HEK293T (cell line): ENCODE results near the gene WDR82.

Experiments used
- CTCF ChIA-PET: fragments of 350-600 bp; formaldehyde crosslinking; extraction: SDS; loops from one replicate; lab custom pipeline; 2021; ENCODE audit warnings: antibody characterized with exemption, inconsistent platforms; lab: Yijun Ruan, JAX
- POLR2A ChIA-PET: fragments of 350-600 bp; formaldehyde crosslinking; extraction: SDS; loops from one replicate; lab custom pipeline; 2020; ENCODE audit warnings: antibody characterized with exemption, inconsistent platforms; lab: Yijun Ruan, JAX
- DNase-seq: peaks from one replicate; pipeline ENCODE4 v3.0.0; 2012; ENCODE audit warnings: mixed read lengths; ENCODE audit errors: extremely low spot score
- ARNT ChIP-seq: fragments of 450-650 bp; IDR thresholded peaks from 2 replicates; pipeline ENCODE4 v1.6.1; 2017; ENCODE audit warnings: mild to moderate bottlenecking
- BHLHE40 ChIP-seq: fragments of 450-650 bp; IDR thresholded peaks from 2 replicates; pipeline ENCODE4 v1.6.1; 2016; ENCODE audit warnings: mild to moderate bottlenecking, moderate library complexity, borderline replicate concordance
- CTBP1 ChIP-seq: fragments of 450-650 bp; IDR thresholded peaks from 2 replicates; pipeline ENCODE4 v1.6.1; 2016; ENCODE audit warnings: borderline replicate concordance
- ELF4 ChIP-seq: fragments of 450-650 bp; IDR thresholded peaks from 2 replicates; pipeline ENCODE4 v1.6.1; 2017; ENCODE audit warnings: antibody characterized with exemption
- FOXA1 ChIP-seq: fragments of 450-650 bp; IDR thresholded peaks from 2 replicates; pipeline ENCODE4 v1.6.1; 2016; ENCODE audit warnings: mild to moderate bottlenecking
- FOXK2 ChIP-seq: fragments of 450-650 bp; IDR thresholded peaks from 2 replicates; pipeline ENCODE4 v1.6.1; 2016; ENCODE audit warnings: mild to moderate bottlenecking
- FOXM1 ChIP-seq: fragments of 450-650 bp; IDR thresholded peaks from 2 replicates; pipeline ENCODE4 v1.6.1; 2017; ENCODE audit warnings: mild to moderate bottlenecking, borderline replicate concordance
- HDGF ChIP-seq: fragments of 450-650 bp; IDR thresholded peaks from 2 replicates; pipeline ENCODE4 v1.6.1; 2017; ENCODE audit warnings: antibody characterized with exemption, borderline replicate concordance
- L3MBTL2 ChIP-seq: fragments of 450-650 bp; conservative IDR thresholded peaks from 2 replicates; pipeline ENCODE4 v1.6.1; 2016; ENCODE audit warnings: mild to moderate bottlenecking
- LEF1 ChIP-seq: fragments of 450-650 bp; IDR thresholded peaks from 2 replicates; pipeline ENCODE4 v1.6.1; 2017; ENCODE audit warnings: mild to moderate bottlenecking, borderline replicate concordance
- NFRKB ChIP-seq: fragments of 450-650 bp; IDR thresholded peaks from 2 replicates; pipeline ENCODE4 v1.6.1; 2016; ENCODE audit warnings: mild to moderate bottlenecking, moderate library complexity
- SP1 ChIP-seq: fragments of 450-650 bp; IDR thresholded peaks from 2 replicates; pipeline ENCODE4 v1.6.1; 2017
- SUZ12 ChIP-seq: fragments of 450-650 bp; IDR thresholded peaks from 2 replicates; pipeline ENCODE4 v1.6.1; 2016; ENCODE audit warnings: mild to moderate bottlenecking
- TARDBP ChIP-seq: fragments of 450-650 bp; IDR thresholded peaks from 2 replicates; pipeline ENCODE4 v1.6.1; 2016
- ZNF384 ChIP-seq: fragments of 450-650 bp; IDR thresholded peaks from 2 replicates; pipeline ENCODE4 v1.6.1; 2016
- TF ChIP-seq, protein P1 (sequence below): fragments of 450-650 bp; IDR thresholded peaks from 2 replicates; pipeline ENCODE4 v1.6.1; 2016

The WDR82 gene

DNA sequence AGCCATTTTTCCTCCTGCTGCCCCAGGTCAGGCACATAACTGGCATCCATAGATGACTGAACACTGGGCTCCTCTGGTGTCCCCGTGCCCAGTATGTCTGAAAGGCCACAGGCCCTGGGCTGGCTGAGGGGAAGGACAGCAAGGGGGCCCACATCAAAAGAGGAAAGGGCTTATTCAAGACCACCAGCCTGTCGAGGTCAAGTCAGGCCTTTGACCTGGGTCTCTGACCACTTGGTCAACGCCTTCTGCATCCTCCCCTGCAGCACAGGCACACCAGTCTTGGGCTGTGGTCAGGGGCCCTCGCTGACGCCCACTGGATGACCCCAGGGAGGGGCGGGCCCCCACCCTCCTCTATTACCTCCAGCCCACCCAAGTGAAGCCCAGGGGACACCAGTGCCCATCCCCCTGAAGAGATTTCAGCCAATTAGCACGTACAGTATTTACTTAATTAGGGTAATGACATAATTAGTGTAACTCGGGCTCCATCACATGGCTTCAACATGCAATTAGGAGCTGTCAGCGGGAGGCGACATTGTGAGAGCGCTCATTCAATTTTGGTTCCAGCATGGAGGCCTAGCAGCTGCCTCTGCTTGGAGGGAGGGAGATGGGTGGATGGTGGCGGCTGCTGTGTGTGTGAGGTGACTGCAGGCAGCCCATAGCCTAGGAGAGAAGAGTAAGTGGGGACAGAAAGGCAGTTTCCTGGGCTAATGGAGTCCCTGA is 24.1 kb upstream of the WDR82 start:
- ChIA-PET POLR2A (no interaction called here), CTCF (no interaction called here)
- no peak for TF ChIP-seq L3MBTL2
- no peak for DNase-seq

DNA sequence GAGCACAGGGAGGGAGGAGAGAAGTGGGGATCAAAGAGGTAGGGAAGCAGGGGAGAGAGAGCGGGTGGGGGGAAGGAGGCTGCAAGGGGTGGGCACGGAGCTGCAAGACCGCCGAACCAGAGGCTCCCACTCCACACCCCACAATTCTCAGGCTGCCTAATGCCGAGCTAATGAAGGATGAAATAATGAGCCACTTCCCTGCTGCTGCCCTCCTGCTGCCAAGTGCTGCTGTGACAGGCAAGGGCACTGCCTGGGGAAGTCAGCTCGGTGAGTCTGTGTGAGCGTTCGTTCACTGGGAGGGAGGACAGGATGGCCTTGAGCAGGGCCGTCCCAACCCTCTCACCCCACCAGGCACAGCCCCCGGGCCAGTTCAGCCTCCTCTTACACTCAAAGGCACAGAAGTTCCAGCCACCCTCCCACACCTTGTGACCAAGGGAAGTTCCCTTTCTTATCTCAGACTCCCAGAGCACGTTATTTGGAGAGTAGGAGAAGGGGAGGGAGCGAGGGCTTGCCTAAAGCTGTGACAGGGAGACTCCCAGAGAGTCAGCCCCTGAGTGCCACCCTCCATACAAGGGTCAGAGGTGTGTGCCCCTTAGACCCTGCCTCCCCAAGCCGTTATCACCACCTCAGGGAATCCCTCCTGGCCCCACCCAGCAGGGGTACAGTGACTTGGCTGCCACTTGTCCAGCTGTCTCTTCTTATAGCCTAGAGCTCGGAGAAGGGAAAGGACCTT is 21.6 kb upstream of the WDR82 start:
- DNase-seq = no peak
- ChIA-PET CTCF (no interaction called here), POLR2A (no interaction called here)
- TF ChIP-seq ELF4 (no peak), NFRKB (no peak), ARNT (no peak), SUZ12 (no peak), CTBP1 (no peak), FOXM1 (no peak), L3MBTL2 (no peak), LEF1 (no peak), TARDBP (no peak), BHLHE40 (no peak), HDGF (no peak), ZNF384 (no peak), FOXK2 (no peak), FOXA1 (no peak), SP1 (no peak)
- TF ChIP-seq, protein P1, sequence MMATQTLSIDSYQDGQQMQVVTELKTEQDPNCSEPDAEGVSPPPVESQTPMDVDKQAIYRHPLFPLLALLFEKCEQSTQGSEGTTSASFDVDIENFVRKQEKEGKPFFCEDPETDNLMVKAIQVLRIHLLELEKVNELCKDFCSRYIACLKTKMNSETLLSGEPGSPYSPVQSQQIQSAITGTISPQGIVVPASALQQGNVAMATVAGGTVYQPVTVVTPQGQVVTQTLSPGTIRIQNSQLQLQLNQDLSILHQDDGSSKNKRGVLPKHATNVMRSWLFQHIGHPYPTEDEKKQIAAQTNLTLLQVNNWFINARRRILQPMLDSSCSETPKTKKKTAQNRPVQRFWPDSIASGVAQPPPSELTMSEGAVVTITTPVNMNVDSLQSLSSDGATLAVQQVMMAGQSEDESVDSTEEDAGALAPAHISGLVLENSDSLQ = no peak

DNA sequence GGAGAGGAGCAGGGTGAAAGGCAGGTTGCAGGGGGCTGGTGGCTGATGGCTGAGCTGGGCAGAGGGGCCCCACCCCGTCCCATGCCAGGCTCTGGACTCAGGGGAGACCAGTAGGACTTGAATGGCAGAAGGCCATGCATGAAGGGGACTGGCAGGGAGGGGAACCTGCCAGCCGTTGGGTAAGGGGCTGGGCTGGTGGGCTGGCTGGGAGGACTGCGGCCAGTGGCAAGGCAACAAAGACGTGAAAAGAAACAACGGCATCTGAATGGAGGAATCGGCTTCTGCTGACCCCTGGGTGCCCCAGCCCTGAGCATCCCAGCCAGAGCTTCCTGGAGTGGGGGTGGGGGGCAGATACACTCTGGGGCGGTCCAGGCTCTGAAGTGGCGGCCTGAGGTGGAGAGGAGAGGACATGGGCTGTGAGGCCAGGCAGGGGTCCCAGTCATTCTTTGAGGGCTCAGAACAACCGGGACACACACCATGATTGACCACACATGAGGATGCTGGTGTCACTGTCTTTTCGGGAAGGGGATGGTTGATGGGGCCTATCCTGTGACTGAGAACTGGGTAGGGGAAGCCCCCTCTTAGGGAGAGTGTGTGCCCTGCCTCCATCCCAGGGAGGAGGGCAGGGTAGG is 20.9 kb upstream of the WDR82 start:
- no peak for TF ChIP-seq HDGF
- POLR2A ChIA-PET = no interaction called here
- CTCF ChIA-PET = no interaction called here

DNA sequence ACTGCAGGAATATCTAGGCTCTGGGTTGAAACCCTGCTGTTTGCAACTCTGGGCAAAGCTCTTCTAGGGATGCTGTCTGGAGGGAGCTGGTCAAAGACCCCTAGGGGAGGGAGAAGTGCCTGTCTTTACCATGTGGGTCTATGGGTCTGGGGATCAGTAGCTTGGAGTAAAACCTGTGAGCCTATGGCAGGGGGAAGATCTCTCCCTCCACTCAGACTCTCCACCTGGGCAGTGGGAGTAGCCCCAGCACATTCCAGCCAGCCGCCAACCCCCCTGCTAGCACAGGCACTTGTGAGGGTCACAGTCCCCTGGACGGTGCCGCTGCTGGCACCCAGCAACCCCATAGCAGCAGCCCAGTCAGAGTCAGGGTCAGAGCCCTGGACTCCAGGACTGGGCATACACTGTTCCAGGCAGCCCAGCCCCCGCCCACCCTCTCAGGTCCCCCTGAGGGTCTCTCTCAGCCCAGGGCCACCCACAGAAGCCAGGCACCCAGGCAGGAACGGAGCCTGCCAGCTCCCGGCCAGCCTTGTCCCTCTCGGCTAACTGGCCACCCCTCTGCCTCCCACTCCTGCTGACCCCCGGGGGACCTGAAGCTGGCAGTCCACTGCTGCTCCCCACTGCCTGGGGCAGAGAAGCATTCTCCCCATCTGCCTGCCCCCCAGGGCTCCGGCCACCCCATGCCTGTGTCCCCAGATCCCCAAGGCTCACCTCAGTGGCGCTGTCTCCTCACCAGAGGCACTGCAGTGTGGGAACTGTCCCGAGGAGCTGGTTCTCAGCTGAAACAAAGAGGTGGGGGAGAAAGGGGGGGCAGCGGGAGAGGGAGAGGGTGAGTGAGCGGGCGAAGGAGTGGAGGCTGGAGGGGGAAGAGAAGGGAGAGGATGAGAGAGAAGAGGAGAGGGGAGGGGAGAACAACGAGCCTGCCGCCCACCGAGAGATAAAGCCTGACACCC is 20.0 kb upstream of the WDR82 start:
- no peak for DNase-seq
- TF ChIP-seq FOXM1 (no peak), LEF1 (no peak), CTBP1 (no peak), FOXK2 (no peak), NFRKB (no peak), SUZ12 (no peak), FOXA1 (no peak), ZNF384 (no peak), BHLHE40 (no peak), ELF4 (no peak)
- TF ChIP-seq, protein P1 = no peak
- ChIA-PET CTCF (interaction anchor here (2.5 kb wide), 1 partner anchor 40 kb away, joined by 9 read pairs; no protein-coding TSS in a partner anchor), POLR2A (no interaction called here)

More for the DNA sequence above, 20.9 kb upstream of the WDR82 start:
- DNase-seq = no peak

DNA sequence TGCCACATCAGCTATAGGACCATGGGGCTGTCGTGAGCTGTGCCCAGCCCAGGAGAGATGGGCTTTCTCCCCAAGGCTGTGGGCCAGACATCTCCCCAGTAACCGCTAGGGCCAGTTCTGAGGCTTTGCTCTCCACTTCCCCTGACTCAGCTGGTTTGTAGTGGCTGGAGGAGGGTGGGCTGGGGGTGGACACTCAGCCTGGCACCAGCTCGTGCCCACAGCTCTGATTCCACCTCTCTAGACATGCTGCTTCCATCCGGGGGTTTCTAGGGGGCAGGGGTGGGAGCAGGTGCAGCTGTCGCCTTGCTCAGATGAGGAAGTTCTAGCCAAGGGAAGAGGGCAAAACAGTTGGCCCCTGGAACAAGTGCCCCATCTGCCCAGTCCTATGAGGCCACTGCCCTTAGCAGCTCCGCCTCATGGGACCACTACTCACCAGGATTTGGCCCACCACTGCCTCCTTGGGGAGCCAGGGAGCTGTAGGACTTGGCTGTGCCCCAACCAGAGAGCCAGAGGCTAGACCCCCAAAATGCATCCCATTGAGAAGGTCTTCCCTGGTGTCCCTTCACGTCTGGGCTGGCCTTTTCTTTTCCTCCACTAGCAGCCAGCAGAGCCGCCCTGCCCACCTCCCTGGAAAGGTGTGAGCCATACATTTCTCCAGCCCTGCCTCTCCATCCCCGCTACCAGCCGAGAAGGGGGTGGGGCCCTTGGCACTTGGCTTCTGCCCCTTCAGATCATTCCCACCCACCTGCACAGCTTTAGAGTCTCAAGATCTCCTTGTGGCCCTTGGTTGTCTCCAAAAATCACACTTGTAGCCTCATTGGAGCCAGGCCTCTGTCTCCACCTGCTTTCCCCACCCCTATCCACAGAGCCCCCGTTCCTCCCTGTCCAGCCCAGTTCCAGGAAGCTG is 19.0 kb upstream of the WDR82 start:
- ChIA-PET CTCF (interaction anchor here (0.7 to 2.5 kb wide), 2 partner anchors 20 to 41 kb away, joined by 4 to 9 read pairs; no protein-coding TSS in a partner anchor), POLR2A (interaction anchor here (1.0 to 1.9 kb wide), 2 partner anchors 9 to 51 kb away, joined by 3 to 12 read pairs; partner anchors contain the start of gene GLYCTK)
- no peak for TF ChIP-seq BHLHE40
- no peak for TF ChIP-seq SP1
- no peak for TF ChIP-seq TARDBP
- no peak for TF ChIP-seq FOXA1
- no peak for TF ChIP-seq HDGF
- TF ChIP-seq CTBP1 = no peak
- TF ChIP-seq, protein P1 = no peak
- no peak for TF ChIP-seq FOXK2
- no peak for TF ChIP-seq LEF1
- no peak for TF ChIP-seq FOXM1
- no peak for TF ChIP-seq NFRKB
- no peak for TF ChIP-seq SUZ12
- no peak for TF ChIP-seq ELF4
- TF ChIP-seq L3MBTL2 = no peak
- DNase-seq = no peak
